ENCODE results near the gene LMAN2.
A peak's percentile ranks its signal among the peaks of the same experiment; 100 is the strongest.
"Not testable (repeated sequence)": the region's sequence is repeated elsewhere in the genome, so short reads cannot be mapped to it uniquely, and the experiment has no call there.

LMAN2 gene

DNA sequence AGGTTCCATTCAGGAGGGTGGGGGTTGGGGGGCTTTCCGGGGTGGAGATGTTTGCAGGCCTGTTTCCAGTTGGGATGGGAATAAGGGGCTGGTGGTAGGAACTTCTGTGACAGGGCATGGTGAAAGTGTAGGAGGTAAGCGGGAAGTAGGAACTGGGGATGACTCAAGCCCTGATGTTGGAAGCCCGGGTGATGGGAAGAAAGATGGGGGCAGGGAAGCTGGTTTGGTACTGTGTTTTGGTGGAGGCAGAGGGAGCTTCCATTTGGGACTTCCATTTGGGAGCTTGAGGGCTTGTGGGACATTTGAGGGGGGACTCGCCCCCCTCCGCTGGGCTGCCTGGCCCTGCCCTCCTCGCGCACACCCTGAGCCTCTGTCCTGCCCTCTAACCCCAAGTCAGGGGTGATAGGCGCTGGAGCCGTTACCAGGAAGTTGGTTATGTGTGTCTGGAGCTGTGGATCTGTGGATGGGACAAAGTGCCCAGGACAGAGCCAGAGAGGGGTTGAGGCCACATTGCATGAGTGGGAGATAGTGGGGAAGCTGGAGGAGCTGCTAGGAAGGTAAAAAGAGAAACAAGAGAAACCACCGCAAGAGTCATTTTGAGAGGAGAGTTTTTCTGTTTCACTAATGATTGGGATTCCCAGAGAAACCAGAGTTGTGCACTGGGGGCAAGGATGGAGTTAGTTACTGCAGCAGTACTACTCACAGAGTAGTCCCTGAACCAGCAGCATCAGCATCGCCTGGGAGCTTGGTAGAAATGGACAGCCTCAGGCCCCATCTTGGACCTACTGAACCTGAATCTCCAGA is 12.9 kb upstream of the LMAN2 start:
- DNase-seq (ENCODE audit: low spot score) = no peak

DNA sequence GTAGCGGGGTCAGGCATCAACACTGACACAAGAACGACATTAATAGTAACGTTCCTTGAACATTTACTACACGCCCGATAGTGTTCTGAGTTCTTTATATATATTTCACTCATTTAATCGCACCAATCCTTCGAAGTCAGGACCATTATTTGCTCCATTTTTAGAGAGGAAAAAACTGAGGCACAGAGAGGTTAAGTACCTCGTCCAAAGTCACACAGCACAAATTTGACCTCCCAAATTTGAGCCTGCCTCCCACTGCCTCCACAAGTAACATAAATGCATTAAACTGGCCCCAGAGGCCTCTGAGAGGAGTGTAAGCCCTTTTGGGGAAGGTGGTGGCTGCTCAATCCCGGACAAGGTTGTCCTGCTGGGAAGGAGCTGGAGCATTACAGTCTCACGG is 12.1 kb upstream of the LMAN2 start:
- DNase-seq (ENCODE audit: low spot score) = no peak

DNA sequence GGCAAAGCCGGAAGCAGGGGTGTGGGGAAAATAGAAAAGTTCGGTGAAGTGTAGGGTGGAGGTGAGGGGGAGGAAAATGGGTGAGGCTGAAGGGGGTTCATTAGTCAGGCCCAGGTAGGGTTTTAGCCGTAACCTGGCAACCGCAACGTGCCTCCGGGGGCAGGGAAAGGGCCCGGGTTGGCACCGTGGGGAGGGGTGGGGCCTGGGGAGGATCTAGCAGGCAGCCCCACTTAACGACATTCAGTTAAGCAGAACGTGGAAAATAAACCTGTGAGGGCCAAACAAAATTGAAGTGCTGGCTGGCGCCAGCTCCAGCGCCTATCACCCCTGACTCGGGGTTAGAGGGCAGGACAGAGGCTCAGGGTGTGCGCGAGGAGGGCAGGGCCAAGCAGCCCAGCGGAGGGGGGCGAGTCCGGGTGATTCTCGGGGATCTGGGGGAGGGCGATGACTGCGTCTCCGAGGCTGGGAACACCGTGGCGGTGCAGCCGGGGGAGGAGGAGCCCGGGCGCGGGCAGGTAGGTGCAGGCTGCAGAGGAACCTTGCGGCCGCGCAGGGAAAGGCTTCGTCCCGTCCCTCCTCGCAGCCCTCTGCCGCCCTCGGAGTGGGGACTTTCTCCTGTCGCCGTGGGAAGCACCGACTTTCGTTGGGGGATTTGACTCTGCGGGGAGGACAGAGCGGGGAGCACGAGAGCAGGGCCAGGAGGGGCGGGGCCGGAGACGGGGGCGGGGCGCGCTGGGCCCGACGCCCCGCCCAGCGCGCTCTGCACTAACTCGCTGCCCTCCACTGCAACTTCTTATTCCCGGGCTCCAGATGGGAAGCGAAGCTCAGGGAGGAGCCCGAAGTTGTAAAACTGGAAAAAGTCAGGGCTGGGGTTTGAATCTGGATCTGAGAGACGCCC is 11.4 kb upstream of the LMAN2 start:
- peak; percentile 91 for DNase-seq (ENCODE audit: low spot score)

DNA sequence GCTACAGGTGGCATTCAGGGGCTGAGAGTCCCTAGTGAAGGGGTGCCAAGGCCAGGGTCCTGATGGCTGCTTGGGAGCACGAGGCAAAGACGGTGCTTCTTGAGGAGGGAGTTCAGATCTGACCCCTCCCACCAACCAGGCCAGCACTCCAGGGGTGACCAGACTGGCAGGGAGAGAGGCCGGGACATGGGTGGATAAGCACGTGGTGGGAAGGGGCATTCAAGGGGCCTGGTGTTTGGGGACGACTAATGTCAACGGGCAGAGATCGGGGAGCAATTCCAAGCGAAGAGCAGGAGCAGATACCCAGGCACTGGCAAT is 10.8 kb upstream of the LMAN2 start:
- DNase-seq (ENCODE audit: low spot score) = no peak

DNA sequence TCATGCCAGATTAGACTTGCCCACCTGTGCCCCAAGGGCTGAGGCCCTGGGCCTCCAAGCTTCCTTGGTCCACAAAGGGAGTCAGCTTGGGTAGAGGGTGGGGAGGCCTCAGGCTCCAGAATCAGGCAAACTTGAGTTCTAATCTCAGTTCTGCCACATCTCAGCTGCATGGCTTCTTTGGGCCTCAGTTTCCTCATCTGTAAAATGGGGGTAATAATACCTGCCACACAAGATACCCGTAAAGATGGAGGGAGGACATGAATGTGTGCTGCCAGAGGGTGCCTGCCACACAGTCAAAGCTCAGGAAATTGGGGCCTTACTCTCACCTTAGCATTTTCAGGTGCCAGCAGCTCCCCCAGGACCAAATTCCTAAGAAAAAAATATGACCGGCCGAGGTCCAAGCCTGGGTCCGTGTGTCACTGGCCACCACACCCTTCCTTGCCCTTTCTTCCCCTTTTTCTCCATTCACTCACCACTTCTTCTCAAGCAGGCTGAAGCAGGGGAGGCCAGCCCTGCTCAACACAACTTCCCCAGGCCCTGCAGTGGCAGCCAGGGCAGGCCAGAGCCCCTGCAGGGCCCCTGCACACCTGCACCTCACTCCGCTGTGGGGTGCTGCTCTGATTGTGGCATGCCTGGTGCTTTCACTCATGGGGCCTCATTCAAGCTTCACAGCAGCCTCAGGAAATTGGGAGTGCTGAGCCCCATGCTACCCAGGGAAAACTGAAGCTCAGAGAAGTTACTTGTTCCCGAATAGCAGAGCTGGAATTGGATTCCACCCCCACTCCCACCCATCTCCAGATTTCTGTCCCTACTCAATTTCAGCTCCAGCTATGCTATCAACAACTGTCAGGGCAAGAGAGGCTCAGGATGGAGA is 10.2 kb upstream of the LMAN2 start:
- no peak for DNase-seq (ENCODE audit: low spot score)

DNA sequence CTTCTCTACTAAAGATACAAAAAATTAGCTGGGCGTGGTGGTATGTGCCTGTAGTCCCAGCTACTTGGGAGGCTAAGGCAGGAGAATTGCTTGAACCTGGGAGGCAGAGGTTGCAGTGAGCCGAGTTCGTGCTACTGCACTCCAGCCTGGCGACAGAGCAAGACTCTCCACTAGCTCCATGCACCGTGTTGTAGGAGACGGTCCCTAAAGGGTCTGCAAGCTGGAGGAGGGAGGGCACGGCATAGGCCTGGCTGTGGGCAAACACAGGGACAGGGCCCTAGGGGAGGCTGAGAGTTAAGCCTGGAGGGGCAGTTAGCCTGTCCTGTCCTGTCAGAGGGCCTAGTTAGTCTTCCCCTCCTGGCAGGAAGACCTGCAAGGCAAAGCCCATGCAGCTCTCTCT is 9.3 kb upstream of the LMAN2 start:
- DNase-seq (ENCODE audit: low spot score) = not testable (repeated sequence)

DNA sequence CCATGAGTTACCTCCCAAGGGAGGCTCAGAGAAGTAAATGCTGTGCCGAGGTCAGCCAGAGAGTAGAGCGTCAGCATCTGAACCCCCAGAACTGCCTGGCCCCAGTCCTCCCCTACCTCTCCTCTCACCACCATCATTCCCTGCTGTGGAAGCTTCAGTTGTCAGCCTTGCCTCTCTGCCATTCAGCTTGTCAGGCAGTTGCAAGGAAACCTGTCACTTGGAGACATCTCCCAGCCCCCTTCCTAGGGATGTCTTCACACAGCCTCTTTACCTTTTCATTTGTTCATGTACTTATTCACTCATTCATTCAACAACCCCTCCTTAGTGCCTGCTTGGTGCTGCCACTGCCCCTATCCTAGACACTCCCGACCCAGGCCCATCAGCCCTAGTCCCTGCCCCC is 8.4 kb upstream of the LMAN2 start:
- DNase-seq (ENCODE audit: low spot score) = no peak

DNA sequence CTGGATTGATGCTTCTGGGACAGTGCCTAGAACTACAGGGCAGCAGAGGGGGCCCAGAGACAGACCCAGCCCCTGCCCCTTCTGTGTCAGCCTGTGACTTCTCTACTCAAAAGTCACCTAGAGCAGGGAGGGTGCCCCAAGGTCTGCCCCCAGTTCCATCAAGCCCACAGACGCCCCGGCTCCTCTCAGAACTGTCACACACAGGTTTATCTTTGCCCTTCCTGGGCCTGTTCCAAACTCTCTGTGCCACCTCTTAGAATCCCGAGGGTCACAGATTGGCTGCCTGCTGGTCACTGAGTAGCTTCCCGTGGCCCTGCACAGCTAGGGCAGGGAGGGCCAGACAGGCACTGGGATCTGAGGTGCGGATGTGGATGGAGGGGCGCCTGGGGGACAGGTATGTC is 8.0 kb upstream of the LMAN2 start:
- no peak for DNase-seq (ENCODE audit: low spot score)

DNA sequence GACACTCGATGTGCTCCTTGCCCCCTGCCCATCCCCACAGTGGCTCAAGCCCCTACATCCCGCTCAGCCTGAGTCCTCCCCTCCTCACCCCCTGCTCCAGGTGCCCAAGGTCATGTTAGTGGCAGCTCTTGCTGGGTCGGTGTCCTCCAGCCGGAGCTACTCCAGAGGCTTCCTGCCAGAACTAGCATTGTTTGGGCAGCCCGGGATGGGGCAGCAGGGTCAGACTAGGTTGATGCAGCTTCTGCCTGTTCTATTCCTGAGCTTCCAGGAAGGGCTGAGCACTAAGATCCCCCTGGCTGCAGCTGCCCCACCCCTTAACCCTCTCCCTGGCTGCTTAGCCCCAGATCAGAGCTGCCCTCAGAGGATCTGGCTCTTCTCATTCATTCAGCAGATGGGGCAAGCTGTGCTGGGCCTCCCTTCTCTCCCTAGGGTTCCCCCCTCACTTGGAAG is 6.9 kb upstream of the LMAN2 start:
- no peak for DNase-seq (ENCODE audit: low spot score)

DNA sequence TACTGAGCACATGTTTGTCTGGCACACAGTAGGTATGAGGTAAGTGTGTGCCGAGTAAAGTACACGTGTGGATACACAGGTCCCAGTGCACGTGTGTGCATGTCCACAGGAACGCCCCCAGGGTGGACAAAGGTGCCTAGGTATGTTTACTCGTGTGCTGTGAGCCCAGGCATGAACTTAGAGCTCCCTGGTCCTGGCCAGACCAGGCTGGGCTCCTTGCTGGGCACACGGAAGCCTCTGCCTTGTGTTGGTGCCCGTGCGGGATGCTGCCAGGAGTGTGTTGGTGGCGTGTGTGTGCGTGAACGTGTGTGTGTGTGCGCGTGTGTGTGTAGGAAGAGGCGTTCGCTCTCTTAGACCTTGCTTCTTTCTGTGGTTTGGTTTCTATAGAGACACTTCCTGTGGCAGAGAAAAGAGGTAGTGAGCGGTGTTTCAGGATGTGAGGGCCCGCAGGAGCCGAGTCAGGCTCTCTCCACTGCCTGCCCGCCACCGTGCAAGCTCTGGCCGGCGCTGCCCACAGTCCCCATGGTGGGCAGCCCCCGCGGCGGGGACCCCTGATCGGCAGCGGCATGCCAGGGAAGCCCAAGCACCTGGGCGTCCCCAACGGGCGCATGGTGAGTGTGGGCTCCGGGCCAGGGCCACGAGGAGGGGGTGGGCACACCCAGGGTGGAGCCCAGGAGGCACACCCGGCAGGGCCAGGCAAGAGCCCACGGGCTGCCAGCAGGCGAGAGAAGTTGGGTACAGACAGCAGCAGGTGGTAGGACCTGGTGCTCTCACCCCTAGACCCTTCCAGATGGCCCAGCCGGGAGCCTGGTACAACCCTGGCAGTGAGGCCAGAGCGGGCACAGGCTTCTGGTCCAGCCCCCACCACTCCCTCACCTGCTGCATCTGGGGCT is 6.2 kb upstream of the LMAN2 start, which contains the start of gene RGS14:
Gene RGS14 (plus strand): TSS at position 466 of the 893 bp plus-strand sequence. CDS start 101 bp downstream, at position 567.
- no peak for DNase-seq (ENCODE audit: low spot score)

DNA sequence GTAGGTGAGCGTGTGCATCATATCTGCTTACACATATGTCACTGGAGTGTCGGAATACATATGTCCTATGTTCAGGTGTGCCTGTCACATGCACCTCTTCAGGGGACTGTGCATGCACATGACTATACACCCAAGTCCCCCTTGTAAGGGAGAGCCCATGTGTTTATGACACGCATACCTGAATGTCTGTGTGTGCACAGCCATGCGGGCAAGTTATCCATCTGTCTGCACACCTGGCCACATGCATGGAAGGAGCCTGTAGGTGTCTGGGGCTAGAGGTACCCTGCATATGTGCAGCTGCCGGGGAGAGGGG is 5.6 kb upstream of the LMAN2 start:
- DNase-seq (ENCODE audit: low spot score) = no peak

DNA sequence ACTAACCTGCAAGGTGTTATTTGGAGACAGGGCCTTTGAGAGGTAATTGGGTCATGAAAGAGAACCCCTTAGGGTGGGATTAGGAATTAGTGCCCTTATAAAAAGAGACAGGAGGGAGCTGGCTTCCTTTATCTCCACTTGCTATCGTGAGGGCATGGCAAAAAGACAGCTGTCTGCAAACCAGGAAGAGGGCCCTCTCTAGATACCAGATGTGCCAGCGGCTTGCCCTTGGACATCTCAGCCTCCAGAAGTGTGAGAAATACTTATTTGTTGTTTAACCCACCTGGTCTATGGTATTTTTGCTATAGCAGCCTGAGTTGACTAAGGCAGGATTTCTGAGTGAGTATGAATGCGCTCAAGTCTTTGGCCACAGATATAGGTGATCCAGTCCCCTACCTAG is 5.3 kb upstream of the LMAN2 start:
- DNase-seq (ENCODE audit: low spot score) = no peak

DNA sequence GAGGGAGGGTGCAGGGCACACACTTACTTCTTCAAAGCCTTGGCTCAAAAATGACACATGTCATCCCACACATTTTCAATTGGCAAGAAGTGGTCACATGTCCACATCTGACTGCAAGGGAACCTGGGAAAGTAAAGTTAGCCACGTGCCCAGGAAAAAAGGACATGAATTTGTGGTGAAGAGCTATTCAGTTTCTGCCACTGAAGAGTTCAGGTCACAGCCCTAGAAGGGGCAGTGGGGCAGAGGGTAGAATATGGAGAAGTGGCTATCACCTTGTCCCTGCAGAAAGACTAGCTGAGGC is 4.3 kb upstream of the LMAN2 start:
- no peak for DNase-seq (ENCODE audit: low spot score)

DNA sequence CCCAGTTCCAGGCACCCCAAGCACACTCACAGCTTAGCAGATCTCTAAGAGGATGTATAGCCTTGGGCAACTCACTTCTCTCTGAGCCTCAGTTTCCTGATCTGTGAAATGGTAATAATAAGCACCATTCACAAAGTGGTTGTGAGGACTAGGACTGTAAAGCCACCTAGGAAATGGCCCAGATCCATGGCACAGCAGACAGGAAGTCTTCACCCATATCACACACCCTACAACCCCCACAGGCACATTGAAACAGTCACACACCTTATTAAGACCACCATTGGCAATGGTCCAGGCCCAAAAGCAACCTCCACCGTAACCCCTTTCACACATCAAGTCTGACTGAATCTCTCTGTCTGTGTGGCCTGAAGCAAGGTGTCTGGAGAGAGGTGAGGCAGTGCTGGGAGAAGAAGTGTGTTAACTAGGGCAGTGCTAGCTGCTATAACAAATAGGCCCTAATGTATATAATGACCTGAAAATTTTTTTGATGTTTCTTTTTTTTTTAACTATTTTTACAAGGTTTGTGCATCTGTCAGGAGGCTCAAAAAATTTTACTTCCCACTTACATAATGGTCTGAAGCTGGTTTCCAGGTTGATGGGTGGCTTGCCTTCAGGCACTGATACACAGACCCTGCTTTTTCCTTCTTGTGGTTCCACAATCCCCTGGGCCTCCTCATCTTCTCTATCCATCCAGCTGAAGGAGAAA is 3.8 kb upstream of the LMAN2 start:
- no peak for DNase-seq (ENCODE audit: low spot score)

DNA sequence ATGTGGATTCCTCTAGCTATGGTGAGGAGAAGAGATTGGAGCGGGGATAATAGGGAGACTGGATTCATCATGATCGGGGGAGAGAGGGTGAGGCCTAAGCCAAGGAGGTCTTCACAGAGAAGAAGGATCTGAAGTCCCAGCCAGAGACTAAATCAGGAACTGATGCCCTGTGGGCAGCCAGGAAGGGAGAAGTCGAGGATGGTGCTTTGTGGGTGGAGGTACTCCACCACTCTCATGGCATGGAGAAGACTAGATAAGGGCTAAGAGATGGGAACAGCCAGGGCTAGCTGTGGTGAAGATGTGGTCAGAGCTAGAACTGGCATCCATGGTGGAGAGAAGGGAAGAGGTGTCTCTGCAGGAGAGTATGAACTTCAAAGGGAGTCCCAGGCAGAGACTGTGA is 3.2 kb upstream of the LMAN2 start:
- no peak for DNase-seq (ENCODE audit: low spot score)

DNA sequence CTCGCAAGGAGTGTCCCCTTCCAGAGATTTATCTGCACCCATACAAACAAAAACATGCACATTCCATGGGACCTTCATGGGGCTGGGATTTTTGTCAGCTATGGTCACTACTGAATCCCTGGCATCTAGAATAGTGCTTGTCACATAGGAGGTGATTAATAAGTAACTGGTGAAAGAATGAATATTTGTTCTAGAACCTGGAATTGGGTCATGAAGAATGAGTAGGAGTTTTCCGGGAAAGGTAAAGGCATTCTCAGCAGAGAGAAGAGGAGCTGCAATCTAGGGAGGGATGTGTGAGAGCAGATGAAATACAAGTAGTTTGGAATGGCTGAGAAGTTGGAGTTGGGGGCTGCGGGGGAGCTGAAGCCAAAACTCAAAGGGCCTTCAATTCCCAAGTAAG is 2.8 kb upstream of the LMAN2 start:
- DNase-seq (ENCODE audit: low spot score) = no peak

DNA sequence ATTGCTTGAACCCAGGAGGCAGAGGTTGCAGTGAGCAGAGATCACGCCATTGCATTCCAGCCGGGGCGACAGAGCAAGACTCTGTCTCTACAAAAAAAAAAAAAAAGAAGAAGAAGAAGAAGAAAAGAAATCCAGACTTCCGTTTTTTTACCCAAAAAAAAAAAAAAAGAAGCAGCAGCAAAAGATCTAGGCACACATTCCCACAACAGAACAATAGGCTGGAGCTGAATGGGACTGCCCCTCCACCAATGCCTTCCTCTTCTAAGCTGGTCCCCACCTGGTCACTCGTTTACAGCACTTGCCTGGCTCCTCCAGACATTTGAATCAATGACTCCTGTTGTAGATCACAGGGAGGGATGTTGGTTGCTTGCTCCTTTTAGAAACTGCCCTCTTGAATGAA is 1.6 kb upstream of the LMAN2 start:
- DNase-seq (ENCODE audit: low spot score) = no peak

DNA sequence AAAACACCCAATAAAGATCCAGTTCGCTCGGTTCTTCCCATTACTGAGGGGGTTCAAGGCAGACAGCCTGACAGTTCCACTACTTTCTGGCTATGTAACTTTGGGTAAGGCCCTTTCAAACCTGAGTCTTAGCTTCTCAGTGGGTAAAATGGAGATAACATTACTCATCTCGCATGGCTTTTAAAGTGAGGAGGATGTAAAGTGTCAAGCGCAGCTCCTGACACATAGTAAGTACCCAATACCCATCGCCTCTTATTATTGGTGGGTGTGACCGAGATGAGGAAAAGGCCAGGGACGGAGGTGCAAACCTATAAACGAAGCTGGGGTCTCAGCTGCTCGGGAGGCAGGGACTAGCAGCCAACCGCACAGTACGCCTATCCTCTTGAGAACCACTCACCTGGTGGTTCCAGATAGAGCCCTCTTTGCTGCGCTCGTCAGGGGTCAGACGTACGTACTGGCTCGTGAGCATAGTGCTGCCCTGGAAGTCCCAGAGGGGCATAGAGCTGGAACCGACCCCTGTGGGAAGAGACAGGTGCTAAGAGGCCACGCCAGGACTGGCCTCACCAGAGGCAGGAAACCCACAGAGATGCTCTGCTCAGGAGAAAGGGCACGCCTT is 584 bp downstream of the LMAN2 start:
- DNase-seq (ENCODE audit: low spot score) = no peak

DNA sequence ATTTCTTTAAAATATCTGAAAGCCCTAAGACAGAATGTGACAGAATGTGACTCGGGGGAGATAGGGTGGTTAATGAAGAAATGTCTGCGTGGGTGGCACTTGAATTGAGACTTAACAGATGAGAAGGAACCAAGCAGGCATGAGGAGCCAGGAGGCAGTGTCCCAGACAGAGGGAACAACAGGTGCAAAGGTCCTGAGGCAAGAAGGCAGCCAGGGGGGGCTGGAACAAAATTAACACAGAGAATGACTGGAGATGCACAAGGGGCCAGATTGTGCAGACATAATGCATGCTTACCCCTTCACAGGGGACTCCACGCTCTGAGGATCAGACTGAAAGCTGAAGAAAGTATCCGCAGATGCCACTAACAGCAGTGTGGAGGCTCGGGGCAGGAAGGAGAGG is 1.7 kb downstream of the LMAN2 start:
- no peak for DNase-seq (ENCODE audit: low spot score)

DNA sequence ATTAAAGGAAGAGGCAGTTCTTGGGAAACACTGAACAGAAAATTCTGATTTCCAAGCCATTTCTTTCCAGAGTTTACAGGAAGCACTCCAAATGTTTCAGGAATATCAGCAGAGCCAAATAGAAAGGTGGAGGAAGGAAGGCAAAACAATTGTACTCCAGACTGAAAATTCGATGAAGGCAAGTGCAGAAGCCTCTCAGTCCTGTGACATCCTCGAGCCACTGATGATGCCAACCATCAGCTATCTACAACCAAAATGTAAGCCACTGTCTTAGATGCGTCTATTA is 2.2 kb downstream of the LMAN2 start:
- no peak for DNase-seq (ENCODE audit: low spot score)

DNA sequence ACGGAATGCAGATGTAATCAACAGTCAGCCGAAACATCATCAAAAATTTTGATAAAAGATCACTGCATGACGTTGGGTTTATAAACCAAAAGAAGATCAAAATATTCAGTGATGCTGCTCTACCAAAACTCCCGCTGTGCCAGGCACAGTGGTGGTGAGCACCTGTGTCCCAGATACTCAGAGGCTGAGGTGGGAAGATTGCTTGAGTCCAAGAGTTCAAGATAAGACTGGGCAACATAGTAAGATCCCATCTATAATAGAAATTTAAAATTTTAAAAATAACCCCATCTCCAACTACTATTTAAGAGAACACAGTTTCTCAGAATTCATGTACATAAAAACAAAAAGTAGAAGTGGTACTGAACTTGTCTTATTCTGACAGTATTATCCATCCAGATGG is 3.8 kb downstream of the LMAN2 start:
- no peak for DNase-seq (ENCODE audit: low spot score)

Measured in GM03348 (cell line).